Left ventricle myocardium inferior (tissue), 1 donor: ENCODE results near the gene NGRN. TPM values are rescaled to one million over a fixed set of nuclear protein-coding genes. Genes with fewer than 3 reads are reported as not detected.

Experiments
- DNase-seq: peaks from one replicate; pipeline ENCODE4 v3.0.0-alpha.2; 2020
- H3K27ac ChIP-seq: fragments of 200-600 bp; replicated peaks from 2 replicates; pipeline ENCODE4 v1.8.0; 2021
- H3K27me3 ChIP-seq: fragments of 200-600 bp; 2 replicates; pipeline ENCODE4 v1.8.0; 2021; ENCODE audit warnings: low read depth
- H3K36me3 ChIP-seq: fragments of 200-600 bp; 2 replicates; pipeline ENCODE4 v1.8.0; 2021
- H3K4me1 ChIP-seq: fragments of 200-600 bp; 2 replicates; pipeline ENCODE4 v1.8.0; 2021
- H3K4me3 ChIP-seq: fragments of 200-600 bp; 2 replicates; pipeline ENCODE4 v1.8.0; 2021; ENCODE audit warnings: mild to moderate bottlenecking, moderate library complexity
- H3K9me3 ChIP-seq: fragments of 200-600 bp; replicated peaks from 2 replicates; pipeline ENCODE4 v1.8.0; 2021
- CTCF ChIP-seq: fragments of 200-600 bp; IDR thresholded peaks from 2 replicates; pipeline ENCODE4 v1.8.0; 2021; ENCODE audit warnings: antibody characterized with exemption, mild to moderate bottlenecking, borderline replicate concordance
- intact Hi-C: fragments of 100-400 bp; cut with micrococcal nuclease; formaldehyde crosslinking; loops from one replicate; pipeline ENCODE4 v1.11.0; 2022
- total RNA-seq: library from RNA; stranded (reverse); fragmentation: NEBNext Ultra II Directional; extraction: Animal tissue kit (Norgen Biotek cat#: 25700); gene quantifications from one replicate; pipeline ENCODE4 v1.2.1, GENCODE V29; 2021
- donor health status: DM: no; HTN: yes; CAD: no; lungs with severe emphysema.

Gene NGRN
- total RNA-seq, 1 donor from 2014 or later, result 120 TPM

DNA sequence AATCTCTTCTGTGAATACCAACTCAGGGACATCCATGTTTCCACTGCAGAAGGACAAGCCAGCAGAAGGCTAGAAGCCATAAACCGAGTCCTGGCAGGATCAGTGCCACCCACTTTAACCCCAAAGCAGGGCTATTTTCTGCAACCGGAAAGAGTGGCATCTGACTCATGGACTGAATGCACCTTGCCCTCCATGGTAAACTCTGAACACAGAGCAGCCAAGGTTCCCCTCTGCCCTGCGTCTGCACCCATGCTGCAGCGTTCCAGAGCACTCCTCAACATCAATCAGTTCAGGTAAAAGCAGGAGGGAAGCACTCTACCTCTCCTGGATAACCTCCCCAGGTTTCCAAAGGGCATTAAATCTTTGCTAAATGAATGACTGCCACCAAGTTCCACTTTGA is 801 bp upstream of the NGRN start:
- no peak for DNase-seq
- Histone ChIP-seq H3K9me3 (no peaks in the 10 kb centered on the region), H3K4me3 (peak overlapping the region; percentile 87), H3K36me3 (peaks cover 11% of the 10 kb centered on the region), H3K4me1 (peaks cover 58% of the 10 kb centered on the region), H3K27ac (peak overlapping the region; percentile 98), H3K27me3 (no peaks in the 10 kb centered on the region)
- intact Hi-C loops, result no loop called here
- TF ChIP-seq CTCF, result no peak

DNA sequence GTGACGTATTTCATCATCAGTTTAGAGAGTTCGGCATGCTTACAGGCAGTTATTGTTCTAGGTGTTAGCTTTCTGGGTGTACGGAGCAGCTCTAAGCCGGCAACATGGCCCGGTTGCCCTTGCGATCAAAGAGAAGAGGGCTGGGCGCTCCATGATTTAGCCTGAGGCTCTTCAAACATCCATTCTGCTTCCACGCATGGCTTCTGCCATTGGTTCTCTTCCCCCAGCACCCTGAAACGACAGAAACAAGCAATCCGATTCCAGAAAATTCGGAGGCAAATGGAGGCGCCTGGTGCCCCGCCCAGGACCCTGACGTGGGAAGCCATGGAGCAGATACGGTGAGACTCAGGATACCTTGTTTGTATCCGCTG is 574 bp downstream of the NGRN start:
- intact Hi-C loops, result no loop called here
- no peaks in the 10 kb centered on the region for H3K27me3 ChIP-seq
- peak overlapping the region; percentile 87 for H3K4me3 ChIP-seq
- TF ChIP-seq CTCF, result no peak
- peaks cover 24% of the 10 kb centered on the region for H3K36me3 ChIP-seq
- H3K4me1 ChIP-seq, result peaks cover 72% of the 10 kb centered on the region
- H3K9me3 ChIP-seq, result no peaks in the 10 kb centered on the region
- peak overlapping the region; percentile 98 for H3K27ac ChIP-seq
- DNase-seq, result no peak

DNA sequence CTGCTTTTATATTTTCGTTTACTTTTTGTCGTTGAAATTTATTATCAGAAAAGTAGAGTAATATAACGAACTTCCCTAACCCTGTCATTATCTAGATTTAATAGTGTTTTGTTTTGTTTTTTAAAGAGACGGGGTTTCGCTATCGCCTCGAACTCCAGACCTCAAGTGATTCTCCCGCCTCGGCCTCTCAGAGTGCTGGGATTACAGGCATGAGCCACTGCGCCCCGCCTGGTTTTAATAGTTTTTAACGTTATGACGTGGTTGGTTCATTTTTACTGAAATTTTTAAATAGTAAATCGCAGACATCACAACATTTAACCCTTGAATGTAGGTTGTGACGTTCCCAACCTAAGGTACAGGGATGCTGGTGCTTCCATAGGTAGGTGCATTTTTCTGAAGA is 1.0 kb downstream of the NGRN start:
- Histone ChIP-seq H3K36me3 (peaks cover 28% of the 10 kb centered on the region), H3K27ac (peak overlapping the region; percentile 98), H3K4me1 (peaks cover 76% of the 10 kb centered on the region), H3K9me3 (no peaks in the 10 kb centered on the region), H3K27me3 (no peaks in the 10 kb centered on the region), H3K4me3 (peak overlapping the region; percentile 87)
- DNase-seq, result no peak
- intact Hi-C loops, result no loop called here
- TF ChIP-seq CTCF, result no peak

DNA sequence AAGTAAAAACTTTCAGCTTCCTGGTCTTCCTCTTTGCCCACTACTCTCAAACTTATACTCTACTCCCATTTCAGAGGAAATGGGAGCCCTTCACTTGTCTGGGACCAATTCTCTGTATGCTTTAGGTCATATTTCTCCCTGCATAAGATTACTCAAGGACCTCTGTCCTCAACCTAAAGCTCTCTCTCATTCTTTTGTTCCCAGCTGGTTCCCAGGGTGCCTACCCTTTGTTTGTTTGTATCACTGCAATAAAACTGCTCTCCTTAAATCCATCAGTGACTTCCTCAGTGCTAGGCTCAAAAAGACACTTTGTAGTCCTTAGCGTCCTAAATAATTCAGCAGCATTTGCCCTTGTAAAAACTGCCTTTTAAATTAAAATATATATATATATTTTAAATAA is 2.9 kb downstream of the NGRN start:
- no peak for TF ChIP-seq CTCF
- H3K27ac ChIP-seq, result no peak overlapping the region
- peaks cover 48% of the 10 kb centered on the region for H3K36me3 ChIP-seq
- no peak for DNase-seq
- H3K4me3 ChIP-seq, result peak overlapping the region; percentile 87
- H3K9me3 ChIP-seq, result no peaks in the 10 kb centered on the region
- peaks cover 96% of the 10 kb centered on the region for H3K4me1 ChIP-seq
- no peaks in the 10 kb centered on the region for H3K27me3 ChIP-seq
- intact Hi-C loops, result no loop called here

DNA sequence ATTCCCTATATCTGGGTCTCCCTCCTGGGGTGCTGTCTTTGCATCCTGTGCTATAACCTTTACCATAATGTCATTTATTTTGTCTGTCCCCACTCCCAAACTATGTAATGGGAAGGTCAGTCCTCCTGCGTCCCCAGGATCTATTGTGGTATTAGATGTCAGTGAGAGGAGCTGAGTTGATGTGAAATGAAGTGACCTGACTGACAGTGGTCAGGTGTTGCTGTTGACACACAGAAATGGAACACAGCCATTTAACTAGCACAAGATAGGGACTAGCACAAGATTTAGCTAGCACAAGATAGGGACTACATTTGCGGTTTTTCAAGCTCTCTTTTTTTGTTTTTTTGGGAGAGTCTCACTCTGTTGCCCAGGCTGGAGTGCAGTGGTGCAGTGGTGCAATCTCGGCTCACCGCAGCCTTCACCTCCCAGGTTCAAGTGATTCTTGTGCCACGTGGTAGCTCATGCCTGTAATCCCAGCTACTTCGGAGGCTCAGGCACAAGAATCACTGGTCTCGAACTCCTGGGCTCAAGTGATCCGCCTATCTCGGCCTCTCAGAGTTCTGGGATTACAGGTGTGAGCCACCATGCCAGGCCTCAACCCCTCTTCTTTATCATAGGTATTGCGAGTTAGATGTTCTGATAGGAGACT is 5.2 kb downstream of the NGRN start:
- TF ChIP-seq CTCF, result no peak
- no peaks in the 10 kb centered on the region for H3K27me3 ChIP-seq
- peaks cover 61% of the 10 kb centered on the region for H3K36me3 ChIP-seq
- DNase-seq, result no peak
- no peak overlapping the region for H3K4me3 ChIP-seq
- H3K27ac ChIP-seq, result peak overlapping the region; percentile 58
- peaks cover 79% of the 10 kb centered on the region for H3K4me1 ChIP-seq
- no peaks in the 10 kb centered on the region for H3K9me3 ChIP-seq
- intact Hi-C loops, result no loop called here
